Measurements from ENCODE around the gene DBH. TPM values are rescaled to one million over a fixed set of nuclear protein-coding genes. Genes with fewer than 3 reads are reported as not detected.

The DBH gene
- total and polyA plus RNA-seq, 2 donors (not counting 1 experiment from before 2014, with no cell fraction given): not detected

- H3K9me3 ChIP-seq (ENCODE audit: control extremely low read depth in 1 of 3, control insufficient read depth in 2 of 3, insufficient read depth in 1 of 3, low read length in 2 of 3): no peaks in the 10 kb centered on the region
- no peak overlapping the region for H3K4me2 ChIP-seq (replicated peaks; ENCODE audit: low read depth, low read length, poor library complexity, severe bottlenecking)
- no peak overlapping the region for H2AFZ ChIP-seq (ENCODE audit: insufficient read depth, low read depth, low read length, poor library complexity, severe bottlenecking)
- Mint-ChIP-seq H3K4me1 (no peaks in the 10 kb centered on the region), H3K9me3 (ENCODE audit: insufficient read depth) (no peaks in the 10 kb centered on the region), H3K4me3 (no peak overlapping the region), H3K27me3 (peaks cover 12% of the 10 kb centered on the region), H3K27ac (no peak overlapping the region)
- H3K27me3 ChIP-seq (replicated peaks in 1 of 4; ENCODE audit: control extremely low read depth in 1 of 4, control insufficient read depth in 3 of 4, insufficient read depth in 4 of 4, low read length in 3 of 4): peaks cover 0 to 8% (median 0%) of the 10 kb centered on the region in 4 experiments
- intact Hi-C loops (cut with micrococcal nuclease): no loop called here
- H3K79me2 ChIP-seq (ENCODE audit: control insufficient read depth, insufficient read depth, low read length): no peaks in the 10 kb centered on the region
- H3K9ac ChIP-seq (ENCODE audit: low read length): no peak overlapping the region
- ChIA-PET CTCF (no interaction called here), POLR2A (no interaction called here)
- no peak overlapping the region for H3K4me3 ChIP-seq (ENCODE audit: control extremely low read depth in 1 of 5, extremely low read depth in 1 of 5, insufficient read depth in 1 of 5, low read depth in 2 of 5, low read length in 4 of 5)
- H4K20me1 ChIP-seq (ENCODE audit: control insufficient read depth, insufficient read depth, low read length, poor library complexity, severe bottlenecking): no peaks in the 10 kb centered on the region
- TF ChIP-seq CTCF (IDR thresholded peaks at IDR 0.05): no peak
- no peak for TF ChIP-seq EZH2 (IDR thresholded peaks at IDR 0.05; ENCODE audit: borderline replicate concordance, insufficient read depth, low read depth, low read length, poor library complexity, severe bottlenecking)
- no peaks in the 10 kb centered on the region for H3K4me1 ChIP-seq (ENCODE audit: control insufficient read depth in 2 of 2, insufficient read depth in 2 of 2, low read length in 2 of 2)
- WGBS (ENCODE audit: insufficient coverage): 84% methylated on average over 7 of the region's 8 CpGs
- ATAC-seq (ENCODE audit: low read depth) (no peak), DNase-seq (no peak)
- no peak overlapping the region for H3K27ac ChIP-seq (ENCODE audit: low read length in 2 of 2)
- no peaks in the 10 kb centered on the region for H3K36me3 ChIP-seq (replicated peaks in 1 of 2; ENCODE audit: control extremely low read depth in 1 of 2, control insufficient read depth in 1 of 2, extremely low read depth in 1 of 2, insufficient read depth in 2 of 2, low read length in 1 of 2)
These were observed 1.9 kb downstream of the DBH start for GRCh38 chr9:133638076-133638475.

DNA sequence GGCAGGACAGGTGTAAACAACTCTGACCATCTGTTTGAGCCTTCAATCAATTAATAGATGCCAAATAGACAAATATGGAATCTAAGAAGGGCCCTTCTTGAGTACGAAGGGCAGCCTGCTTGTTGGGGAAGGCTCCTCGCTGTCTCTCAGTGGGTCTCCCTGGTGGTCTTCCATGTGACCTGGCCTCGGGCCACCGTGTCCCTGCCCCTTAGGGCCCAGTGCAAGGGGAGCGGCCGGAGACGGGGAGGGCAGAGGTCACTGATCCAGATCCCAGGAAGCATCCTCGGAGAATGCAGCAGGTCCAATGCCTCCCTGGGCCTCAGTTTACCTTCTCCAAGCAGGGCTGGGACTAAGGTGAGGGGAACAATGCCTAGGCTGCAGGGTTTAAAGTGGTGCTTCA, 2.5 kb downstream of the DBH start:
- no peak overlapping the region for H2AFZ ChIP-seq (ENCODE audit: insufficient read depth, low read depth, low read length, poor library complexity, severe bottlenecking)
- ATAC-seq (ENCODE audit: low read depth): no peak
- H3K4me2 ChIP-seq (replicated peaks; ENCODE audit: low read depth, low read length, poor library complexity, severe bottlenecking): no peak overlapping the region
- H3K4me3 Mint-ChIP-seq: no peak overlapping the region
- intact Hi-C loops (cut with micrococcal nuclease): no loop called here
- H3K36me3 ChIP-seq (replicated peaks in 1 of 2; ENCODE audit: control extremely low read depth in 1 of 2, control insufficient read depth in 1 of 2, extremely low read depth in 1 of 2, insufficient read depth in 2 of 2, low read length in 1 of 2): no peaks in the 10 kb centered on the region
- no peak overlapping the region for H3K9ac ChIP-seq (ENCODE audit: low read length)
- TF ChIP-seq CTCF (IDR thresholded peaks at IDR 0.05) (no peak), EZH2 (IDR thresholded peaks at IDR 0.05; ENCODE audit: borderline replicate concordance, insufficient read depth, low read depth, low read length, poor library complexity, severe bottlenecking) (no peak)
- ChIA-PET POLR2A (no interaction called here), CTCF (no interaction called here)
- H3K27ac Mint-ChIP-seq: no peak overlapping the region
- DNase-seq: no peak
- peaks cover 12% of the 10 kb centered on the region for H3K27me3 Mint-ChIP-seq
- no peaks in the 10 kb centered on the region for H3K9me3 Mint-ChIP-seq (ENCODE audit: insufficient read depth)
- H3K79me2 ChIP-seq (ENCODE audit: control insufficient read depth, insufficient read depth, low read length): no peaks in the 10 kb centered on the region
- no peak overlapping the region for H3K4me3 ChIP-seq (ENCODE audit: control extremely low read depth in 1 of 5, extremely low read depth in 1 of 5, insufficient read depth in 1 of 5, low read depth in 2 of 5, low read length in 4 of 5)
- 77% methylated on average over 8 of the region's 8 CpGs for WGBS (ENCODE audit: insufficient coverage)
- no peaks in the 10 kb centered on the region for H4K20me1 ChIP-seq (ENCODE audit: control insufficient read depth, insufficient read depth, low read length, poor library complexity, severe bottlenecking)
- H3K9me3 ChIP-seq (ENCODE audit: control extremely low read depth in 1 of 3, control insufficient read depth in 2 of 3, insufficient read depth in 1 of 3, low read length in 2 of 3): no peaks in the 10 kb centered on the region
- H3K4me1 Mint-ChIP-seq: no peaks in the 10 kb centered on the region
- H3K4me1 ChIP-seq (ENCODE audit: control insufficient read depth in 2 of 2, insufficient read depth in 2 of 2, low read length in 2 of 2): no peaks in the 10 kb centered on the region
- peaks cover 0 to 7% (median 0%) of the 10 kb centered on the region in 4 experiments for H3K27me3 ChIP-seq (replicated peaks in 1 of 4; ENCODE audit: control extremely low read depth in 1 of 4, control insufficient read depth in 3 of 4, insufficient read depth in 4 of 4, low read length in 3 of 4)
- H3K27ac ChIP-seq (ENCODE audit: low read length in 2 of 2): no peak overlapping the region
